Stimulated activated naive CD8-positive, alpha-beta T cell treated with anti-CD3 and anti-CD28 coated beads, Interleukin-15, Interleukin-2, amounts not matched to agents 100 U/mL and 50 U/mL, for 24 hours (primary cell): ENCODE data around the gene NRIP2.

Experiments
- ATAC-seq: fragments of 150-1000 bp; cut with Tn5 transposase; one replicate; pipeline ENCODE4 v1.10.0; 2021
- DNase-seq: peaks from one replicate; pipeline ENCODE4 v3.0.0; 2021

Gene NRIP2

GRCh38 chr12:2775431-2775830, 59.4 kb downstream of the NRIP2 start:
- DNase-seq (no peak), ATAC-seq (no peak)
